ENCODE measurements around the gene ADAP1.
"Not testable (repeated sequence)": the region's sequence is repeated elsewhere in the genome, so short reads cannot be mapped to it uniquely, and the experiment has no call there.

ADAP1 gene

GRCh38 chr7:959271-959670 lies 4.8 kb upstream of the ADAP1 start:
- DNase-seq (ENCODE audit: low read depth in 2 of 2), result no peak

- no peak for DNase-seq (ENCODE audit: low read depth in 2 of 2)
Observed at GRCh38 chr7:958221-959200, 4.0 kb upstream of the ADAP1 start.

DNA sequence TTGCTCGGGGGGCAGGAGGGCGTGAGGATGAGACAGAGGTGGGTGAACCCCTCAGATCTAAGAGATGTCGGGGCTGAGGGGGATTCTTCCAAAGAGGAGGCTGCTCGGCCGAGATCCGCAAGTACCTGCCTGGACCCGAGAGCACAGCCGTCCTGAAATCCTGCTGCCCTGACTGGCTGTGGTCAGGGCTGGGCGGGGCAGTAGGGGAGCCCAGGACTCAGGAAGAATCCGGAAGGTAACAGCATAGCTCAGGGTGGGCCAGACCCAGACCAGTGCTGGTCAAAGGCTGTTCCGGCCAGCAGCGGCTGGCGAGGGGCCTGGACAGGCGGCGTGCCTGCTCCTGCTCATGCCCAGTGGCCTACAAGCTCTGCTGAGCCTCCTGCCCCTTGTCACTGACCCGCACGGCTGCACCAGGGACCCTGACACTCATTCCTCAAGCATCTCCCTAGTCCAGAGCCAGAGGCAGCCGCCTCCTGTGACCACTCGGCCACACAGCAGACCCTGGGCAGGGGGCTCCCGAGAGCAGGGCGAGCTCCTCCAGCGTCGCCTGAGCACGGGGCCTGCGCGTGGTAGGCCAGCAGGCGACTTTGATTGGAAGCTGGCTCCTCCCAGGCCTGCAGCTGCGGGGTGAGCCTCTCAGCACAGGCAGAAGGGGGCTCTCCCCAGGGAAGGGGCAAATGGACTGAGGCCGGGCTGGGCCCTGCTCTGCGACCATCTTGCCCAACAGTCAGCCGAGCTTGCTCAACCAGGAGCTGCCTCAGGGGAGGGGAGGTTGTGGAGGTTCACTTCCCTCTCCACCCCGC lies 3.1 kb upstream of the ADAP1 start:
- no peak for DNase-seq (ENCODE audit: low read depth in 2 of 2)

- DNase-seq (ENCODE audit: low read depth in 2 of 2), result no peak
Observed at GRCh38 chr7:956031-956430, 1.6 kb upstream of the ADAP1 start.

GRCh38 chr7:953547-954327 lies 743 bp downstream of the ADAP1 start:
- no peak for DNase-seq (ENCODE audit: low read depth in 2 of 2)

- no peak for DNase-seq (ENCODE audit: low read depth in 2 of 2)
Observed at GRCh38 chr7:952548-953441, 1.7 kb downstream of the ADAP1 start.

DNA sequence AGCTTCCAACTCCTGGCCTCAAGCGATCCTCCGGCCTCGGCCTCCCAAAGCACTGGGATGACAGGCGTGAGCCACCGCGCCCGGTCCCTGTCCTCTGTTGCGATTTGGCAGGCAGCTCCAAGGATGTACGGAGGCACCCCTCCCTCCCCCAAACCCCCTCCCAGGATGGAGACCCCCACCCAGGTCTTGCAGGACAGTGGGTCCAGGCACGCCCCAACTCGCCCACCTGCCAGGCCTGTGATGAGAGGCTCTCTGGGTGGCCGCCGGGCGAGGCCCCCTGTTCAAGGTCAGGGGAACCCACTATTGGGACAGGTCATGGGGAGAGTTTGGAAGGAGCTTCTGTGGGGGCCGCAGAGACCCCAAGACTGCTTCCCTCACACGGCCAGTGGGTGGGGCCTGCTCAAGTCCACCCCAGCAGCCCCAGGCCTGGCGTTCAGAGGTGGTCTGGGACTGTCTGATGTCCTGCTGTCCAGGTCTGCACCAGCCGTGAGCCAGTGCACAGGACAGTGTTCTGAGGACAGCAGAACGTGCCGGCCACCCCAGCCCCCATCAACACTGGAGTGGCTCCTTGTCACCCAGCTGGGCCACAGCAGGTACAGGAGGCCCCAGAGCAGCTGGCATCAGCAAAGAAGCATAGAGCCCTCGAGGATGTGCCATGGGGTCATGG lies 2.5 kb downstream of the ADAP1 start:
- DNase-seq (ENCODE audit: low read depth in 2 of 2), result no peak

- no peak for DNase-seq (ENCODE audit: low read depth in 2 of 2)
Observed at GRCh38 chr7:949021-949934, 5.2 kb downstream of the ADAP1 start.

GRCh38 chr7:947391-948210 lies 6.9 kb downstream of the ADAP1 start:
- no peak for DNase-seq (ENCODE audit: low read depth in 2 of 2)

DNA sequence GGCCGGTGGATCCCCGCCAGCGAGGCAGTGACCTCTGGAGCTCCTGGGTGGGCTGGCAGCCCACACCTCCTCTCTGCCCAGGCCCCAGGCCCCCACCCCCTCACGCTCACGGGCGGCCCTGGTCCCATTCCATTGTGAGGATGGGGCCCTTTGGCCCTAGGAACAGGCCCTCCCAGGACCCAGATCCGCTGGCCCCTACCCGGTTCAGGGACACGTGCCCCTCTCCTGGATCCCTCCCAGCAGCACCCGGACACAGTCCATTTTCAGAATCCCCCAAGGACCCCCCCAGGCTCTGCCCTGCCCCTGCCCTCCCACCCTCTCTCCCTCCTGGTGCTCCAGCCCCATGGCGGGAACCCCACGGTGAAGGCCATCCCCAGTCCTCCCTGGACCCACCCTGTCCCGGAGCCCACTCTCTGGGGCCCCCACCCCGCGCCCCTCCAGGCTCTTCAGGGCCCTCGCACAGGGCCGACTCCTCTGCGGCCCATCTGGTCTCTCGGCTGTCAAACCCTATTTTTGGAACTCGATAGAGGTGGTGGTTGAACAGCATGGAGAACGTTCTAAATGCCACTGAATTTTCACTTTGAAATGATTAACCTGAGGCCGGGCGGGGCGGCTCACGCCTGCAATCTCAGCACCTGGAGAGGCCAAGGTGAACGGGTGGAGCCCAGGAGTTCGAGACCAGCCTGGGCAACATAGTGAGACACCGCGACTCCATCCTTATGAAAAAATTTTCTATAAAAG lies 8.1 kb downstream of the ADAP1 start:
- DNase-seq (ENCODE audit: low read depth in 2 of 2), result no peak

DNA sequence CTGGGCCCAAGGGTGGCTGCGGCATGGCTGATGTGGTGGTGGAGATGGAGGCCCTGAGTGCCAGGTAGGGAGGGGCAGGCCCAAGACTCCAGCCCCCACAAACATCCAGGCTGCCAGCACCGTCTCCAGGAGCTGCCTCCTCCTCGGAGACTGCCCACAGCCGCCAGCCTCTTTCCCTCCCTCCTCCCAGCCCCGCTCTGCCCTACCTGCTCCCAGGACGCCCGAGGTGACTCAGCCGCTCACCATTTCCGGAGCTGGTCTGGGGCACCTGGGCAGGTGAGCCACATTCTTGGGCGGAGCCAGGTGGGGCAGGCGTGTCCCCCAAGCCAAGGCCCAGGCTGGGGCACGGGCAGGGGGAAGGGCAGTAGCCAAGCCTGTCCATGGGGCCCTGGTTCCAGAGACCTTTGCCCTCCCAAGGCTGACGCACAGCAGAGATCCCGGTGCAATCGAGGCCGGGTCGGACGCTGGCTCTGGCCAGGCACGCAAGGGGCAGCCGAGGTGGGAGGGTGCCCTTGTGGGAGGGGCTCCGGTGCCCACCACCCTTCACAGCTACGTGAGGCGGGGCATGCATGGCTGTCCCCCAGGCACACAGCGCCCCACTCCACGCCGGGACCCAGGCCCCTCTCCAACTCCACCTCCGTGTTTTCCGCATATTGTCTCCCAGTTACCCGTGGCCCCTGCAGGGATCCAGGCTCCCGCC lies 8.8 kb downstream of the ADAP1 start:
- DNase-seq (ENCODE audit: low read depth in 2 of 2), result no peak

- DNase-seq (ENCODE audit: low read depth in 2 of 2), result no peak
Observed at GRCh38 chr7:945147-945555, 9.3 kb downstream of the ADAP1 start.

DNA sequence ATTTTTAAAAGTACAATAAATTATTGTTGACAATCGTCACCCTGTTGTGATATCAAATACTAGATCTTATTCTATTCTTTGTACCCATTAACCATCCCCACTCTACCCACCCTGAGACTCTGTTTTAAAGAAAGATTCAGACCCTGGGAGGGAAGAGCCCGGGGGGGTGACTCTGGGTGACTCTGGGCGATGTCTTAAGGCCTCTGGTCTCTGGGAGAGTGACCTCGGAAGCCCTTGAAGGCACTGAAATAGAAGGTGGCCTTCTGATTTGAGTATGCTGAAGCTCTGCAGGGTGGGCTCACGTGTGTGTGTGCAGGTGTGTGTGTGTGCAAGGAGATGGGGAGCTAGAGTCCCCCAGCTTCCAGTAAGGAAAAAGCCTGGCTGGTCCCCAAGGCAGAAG lies 9.7 kb downstream of the ADAP1 start:
- no peak for DNase-seq (ENCODE audit: low read depth in 2 of 2)

GRCh38 chr7:943793-944192 lies 10.7 kb downstream of the ADAP1 start:
- DNase-seq (ENCODE audit: low read depth in 2 of 2), result not testable (repeated sequence)

- DNase-seq (ENCODE audit: low read depth in 2 of 2), result no peak
Observed at GRCh38 chr7:940599-941408, 13.7 kb downstream of the ADAP1 start.

DNA sequence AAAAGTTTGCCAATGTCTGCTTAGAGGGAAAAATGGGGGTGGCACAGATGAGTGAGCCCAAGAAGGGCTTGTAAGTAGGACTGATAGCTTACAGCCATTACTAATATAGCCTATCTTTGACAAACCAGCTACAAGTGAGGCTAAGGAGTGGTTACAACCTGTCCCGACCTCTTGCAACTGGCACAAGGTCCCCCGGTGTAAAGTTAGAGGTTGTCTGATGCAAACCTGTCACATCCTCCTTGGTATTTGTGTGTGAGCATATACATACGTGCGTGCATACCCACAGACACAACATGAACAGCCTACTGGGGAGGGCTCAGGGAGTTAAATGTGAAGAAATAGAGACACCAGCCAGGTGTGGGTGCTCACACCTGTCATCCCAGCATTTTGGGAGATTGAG lies 14.6 kb downstream of the ADAP1 start:
- DNase-seq (ENCODE audit: low read depth in 2 of 2), result no peak
